Common myeloid progenitor, CD34-positive (primary cell): ENCODE measurements around the gene OFD1.
A peak's percentile ranks its signal among the peaks of the same experiment; 100 is the strongest.
"Not testable (repeated sequence)": the region's sequence is repeated elsewhere in the genome, so short reads cannot be mapped to it uniquely, and the experiment has no call there.

ENCODE experiments used
- CTCF ChIA-PET: fragments of 350-600 bp; sonication (Branson Sonifier 250); formaldehyde crosslinking; loops from one replicate; lab custom pipeline; 2021; ENCODE audit warnings: antibody characterized with exemption; lab: Charles Lee
- POLR2A ChIA-PET: fragments of 350-600 bp; sonication (Branson Sonifier 250); formaldehyde crosslinking; loops from one replicate; lab custom pipeline; 2021; ENCODE audit warnings: antibody characterized with exemption; lab: Charles Lee
- DNase-seq, 3 donors: peaks; one replicate each; pipeline versions ENCODE4 v3.0.0 to v3.0.0-alpha.2; 2013
- H3K27ac ChIP-seq, 2 experiments: 1 replicate in 1 of 2; 2 replicates in 1 of 2; pipeline ENCODE4 v1.7.0; 2013; ENCODE audit warnings: inconsistent platforms in 2 of 2, low read length in 2 of 2, mild to moderate bottlenecking in 2 of 2, low read depth in 1 of 2, moderate library complexity in 1 of 2; ENCODE audit not compliant: severe bottlenecking in 2 of 2, insufficient read depth in 1 of 2, poor library complexity in 1 of 2
- H3K27me3 ChIP-seq, 5 experiments: replicated peaks in 2 of 5; 1 replicate in 3 of 5; 2 replicates in 2 of 5; pipeline versions ENCODE4 v1.6.1 to v1.7.0; 2013; ENCODE audit warnings: low read length in 4 of 5, mild to moderate bottlenecking in 2 of 5, moderate library complexity in 2 of 5, inconsistent platforms in 1 of 5; ENCODE audit not compliant: insufficient read depth in 5 of 5, control insufficient read depth in 4 of 5
- H3K36me3 ChIP-seq, 4 experiments: 1 replicate in 2 of 4; 2 replicates in 2 of 4; pipeline versions ENCODE4 v1.6.1 to v1.7.0; 2013; ENCODE audit warnings: low read length in 3 of 4, control low read depth in 1 of 4, mild to moderate bottlenecking in 1 of 4; ENCODE audit not compliant: control insufficient read depth in 4 of 4, insufficient read depth in 4 of 4
- H3K4me1 ChIP-seq, 4 experiments: 1 replicate in 3 of 4; 2 replicates in 1 of 4; pipeline versions ENCODE4 v1.6.1 to v1.7.1; 2013; ENCODE audit warnings: low read length in 3 of 4, mild to moderate bottlenecking in 3 of 4, control low read depth in 1 of 4, inconsistent platforms in 1 of 4, moderate library complexity in 1 of 4; ENCODE audit not compliant: control insufficient read depth in 4 of 4, insufficient read depth in 4 of 4; ENCODE audit errors: control extremely low read depth in 1 of 4
- H3K4me3 ChIP-seq, 7 experiments: 1 replicate in 4 of 7; 2 replicates in 3 of 7; pipeline versions ENCODE4 v1.5.1 to v1.7.0; 2013; ENCODE audit warnings: mild to moderate bottlenecking in 7 of 7, low read length in 6 of 7, moderate library complexity in 6 of 7, inconsistent platforms in 2 of 7, low read depth in 2 of 7, control low read depth in 1 of 7; ENCODE audit not compliant: insufficient read depth in 4 of 7, control insufficient read depth in 1 of 7; ENCODE audit errors: extremely low read depth in 1 of 7
- H3K9me3 ChIP-seq, 5 experiments: 1 replicate in 4 of 5; 2 replicates in 1 of 5; pipeline versions ENCODE4 v1.6.1 to v1.7.1; 2013; ENCODE audit warnings: low read length in 4 of 5, mild to moderate bottlenecking in 2 of 5, inconsistent platforms in 1 of 5, low read depth in 1 of 5, moderate library complexity in 1 of 5; ENCODE audit not compliant: control insufficient read depth in 4 of 5, insufficient read depth in 2 of 5; ENCODE audit errors: control extremely low read depth in 1 of 5
- WGBS: methylation state at CpG from one replicate; pipeline ENCODE4 v1.1.5; 2013; ENCODE audit not compliant: insufficient coverage; 5-methylcytosine and 5-hydroxymethylcytosine counted together

OFD1 gene

DNA sequence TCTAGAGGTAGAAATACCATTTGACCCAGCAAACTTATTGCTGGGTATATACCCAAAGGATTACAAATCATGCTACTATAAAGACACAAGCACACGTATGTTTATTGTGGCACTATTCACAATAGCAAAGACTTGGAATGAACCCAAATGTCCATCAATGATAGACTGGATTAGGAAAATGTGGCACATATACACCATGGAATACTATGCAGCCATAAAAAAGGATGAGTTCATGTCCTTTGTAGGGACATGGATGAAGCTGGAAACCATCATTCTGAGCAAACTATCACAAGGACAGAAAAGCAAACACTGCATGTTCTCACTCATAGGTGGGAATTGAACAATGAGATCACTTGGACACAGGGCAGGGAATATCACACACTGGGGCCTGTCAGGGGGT lies 4.0 kb upstream of the OFD1 start:
- no CpG with 5 or more reads among the region's 1 CpG for WGBS
- POLR2A ChIA-PET = not testable (repeated sequence)

DNA sequence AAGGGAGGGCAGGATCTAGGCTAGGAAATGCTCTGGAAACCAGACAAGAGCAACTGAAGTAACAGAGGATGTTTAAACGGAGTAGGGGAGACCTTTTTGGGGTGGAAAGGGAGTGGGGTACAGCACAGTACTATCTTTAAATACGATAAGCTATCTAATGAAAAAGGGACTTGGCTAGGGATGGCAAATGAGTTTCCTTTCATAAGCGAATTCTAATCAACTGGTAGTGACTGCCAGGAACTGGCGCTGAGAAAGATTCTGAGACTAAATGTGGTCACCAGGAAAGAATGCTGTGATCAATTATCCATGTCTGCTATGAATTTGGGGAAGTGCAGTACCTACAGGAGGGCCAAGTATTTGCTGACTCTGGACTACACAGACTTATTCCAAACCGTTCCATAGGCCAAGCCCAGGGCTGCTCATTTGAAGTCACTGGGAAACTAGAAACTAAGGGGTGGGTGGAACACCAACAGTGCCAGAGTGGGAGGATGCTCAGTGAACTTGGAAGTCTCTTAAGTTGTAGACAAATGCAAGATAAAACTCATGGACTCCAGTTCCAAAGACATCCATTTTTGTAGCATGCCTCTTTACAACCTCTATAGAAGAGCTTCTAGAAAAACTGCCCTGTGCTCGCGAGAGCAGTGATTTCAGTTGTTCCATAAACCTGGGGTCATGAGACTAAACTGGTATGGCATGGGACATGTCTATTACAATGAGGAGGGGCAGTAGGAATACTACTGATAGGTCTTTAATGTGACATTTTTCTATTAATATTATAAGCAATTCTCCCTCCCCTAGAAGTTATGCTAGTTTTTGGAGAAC lies 2.1 kb upstream of the OFD1 start:
- Histone ChIP-seq H3K27me3 (peaks cover 0 to 13% (median 0%) of the 10 kb centered on the region in 5 experiments), H3K36me3 (peaks cover 0 to 2% (median 0%) of the 10 kb centered on the region in 4 experiments), H3K4me3 (peak overlapping the region in 1 of 7 experiments; percentile 88), H3K9me3 (peaks cover 0 to 9% (median 0%) of the 10 kb centered on the region in 5 experiments), H3K27ac (peak overlapping the region in 1 of 2 experiments; percentile 8), H3K4me1 (peaks cover 5 to 31% (median 13%) of the 10 kb centered on the region in 4 experiments)
- CTCF ChIA-PET = no interaction called here
- POLR2A ChIA-PET = interaction anchor here (1.4 kb wide), 1 partner anchor 10 kb away, joined by 3 read pairs; no protein-coding TSS in a partner anchor
- DNase-seq = no peak
- WGBS = 92% methylated on average over 5 of the region's 7 CpGs

More for the DNA sequence above, 4.0 kb upstream of the OFD1 start:
- H3K36me3 ChIP-seq, H3K27ac ChIP-seq, H3K4me3 ChIP-seq, DNase-seq, H3K9me3 ChIP-seq, CTCF ChIA-PET: not testable (repeated sequence)
- H3K27me3 ChIP-seq = peaks cover 0 to 13% (median 0%) of the 10 kb centered on the region in 5 experiments
- peaks cover 5 to 25% (median 7%) of the 10 kb centered on the region in 4 experiments for H3K4me1 ChIP-seq

DNA sequence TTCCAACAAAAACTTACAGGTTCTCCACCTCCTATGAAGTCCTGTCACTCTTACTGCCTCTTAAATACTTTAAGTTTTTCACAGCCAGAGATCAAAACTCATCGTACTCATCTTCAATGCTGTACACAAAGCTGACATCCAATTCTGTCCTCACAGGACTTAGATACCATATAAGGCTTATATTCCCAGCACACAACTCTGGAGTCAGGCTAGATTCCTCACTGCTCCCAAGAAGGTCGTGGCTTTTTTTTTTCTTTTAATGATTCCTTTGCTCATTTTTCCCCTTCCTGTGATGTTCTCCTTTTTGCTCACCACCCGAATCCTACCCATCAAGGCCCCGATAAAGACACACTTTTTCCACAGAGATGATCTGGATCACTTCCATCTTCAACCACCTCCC lies 1.0 kb upstream of the OFD1 start:
- POLR2A ChIA-PET = interaction anchor here (1.4 kb wide), 1 partner anchor 11 kb away, joined by 3 read pairs; no protein-coding TSS in a partner anchor
- Histone ChIP-seq H3K27me3 (peaks cover 0 to 13% (median 0%) of the 10 kb centered on the region in 5 experiments), H3K27ac (peak overlapping the region; percentile 81 to 94), H3K4me1 (peaks cover 5 to 31% (median 13%) of the 10 kb centered on the region in 4 experiments), H3K36me3 (peaks cover 0 to 2% (median 0%) of the 10 kb centered on the region in 4 experiments), H3K9me3 (peaks cover 0 to 9% (median 0%) of the 10 kb centered on the region in 5 experiments), H3K4me3 (peak overlapping the region in 6 of 7 experiments; percentile 73 to 88 (median 80))
- 53% methylated on average over 4 of the region's 4 CpGs for WGBS
- no peak for DNase-seq
- CTCF ChIA-PET = interaction anchor here (1.3 kb wide), 1 partner anchor 15 kb away, joined by 3 read pairs; no protein-coding TSS in a partner anchor

DNA sequence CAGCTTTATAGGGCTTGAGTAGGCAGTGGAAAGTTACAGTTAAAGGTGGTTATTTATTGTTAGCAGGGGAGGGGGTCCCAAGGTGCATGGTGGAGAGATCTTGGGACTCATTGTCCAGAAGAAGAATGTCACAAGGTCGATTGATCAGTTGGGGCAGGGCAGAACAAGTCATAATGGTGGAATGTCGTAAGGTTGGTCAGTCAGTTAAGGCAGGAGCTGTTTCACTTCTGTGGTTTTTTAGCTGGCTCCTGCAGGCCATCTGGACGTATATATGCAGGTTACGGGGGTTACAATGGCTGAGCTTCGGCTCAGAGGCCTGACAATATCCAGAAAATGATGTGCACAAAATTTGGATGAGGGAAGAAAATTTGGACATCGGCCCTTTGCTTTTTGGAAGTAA lies 7.1 kb downstream of the OFD1 start:
- CTCF ChIA-PET = interaction anchor here (0.6 to 0.8 kb wide), 3 partner anchors 9 to 85 kb away, joined by 3 to 4 read pairs (median 4); no protein-coding TSS in a partner anchor
- no peak overlapping the region for H3K4me3 ChIP-seq
- DNase-seq = no peak
- peaks cover 3 to 6% (median 4%) of the 10 kb centered on the region in 4 experiments for H3K4me1 ChIP-seq
- no peaks in the 10 kb centered on the region for H3K9me3 ChIP-seq
- 87% methylated on average over 4 of the region's 6 CpGs for WGBS
- POLR2A ChIA-PET = no interaction called here
- H3K27ac ChIP-seq = peak overlapping the region in 1 of 2 experiments; percentile 78
- H3K36me3 ChIP-seq = peaks cover 0 to 14% (median 8%) of the 10 kb centered on the region in 4 experiments
- peaks cover 0 to 3% (median 0%) of the 10 kb centered on the region in 5 experiments for H3K27me3 ChIP-seq

DNA sequence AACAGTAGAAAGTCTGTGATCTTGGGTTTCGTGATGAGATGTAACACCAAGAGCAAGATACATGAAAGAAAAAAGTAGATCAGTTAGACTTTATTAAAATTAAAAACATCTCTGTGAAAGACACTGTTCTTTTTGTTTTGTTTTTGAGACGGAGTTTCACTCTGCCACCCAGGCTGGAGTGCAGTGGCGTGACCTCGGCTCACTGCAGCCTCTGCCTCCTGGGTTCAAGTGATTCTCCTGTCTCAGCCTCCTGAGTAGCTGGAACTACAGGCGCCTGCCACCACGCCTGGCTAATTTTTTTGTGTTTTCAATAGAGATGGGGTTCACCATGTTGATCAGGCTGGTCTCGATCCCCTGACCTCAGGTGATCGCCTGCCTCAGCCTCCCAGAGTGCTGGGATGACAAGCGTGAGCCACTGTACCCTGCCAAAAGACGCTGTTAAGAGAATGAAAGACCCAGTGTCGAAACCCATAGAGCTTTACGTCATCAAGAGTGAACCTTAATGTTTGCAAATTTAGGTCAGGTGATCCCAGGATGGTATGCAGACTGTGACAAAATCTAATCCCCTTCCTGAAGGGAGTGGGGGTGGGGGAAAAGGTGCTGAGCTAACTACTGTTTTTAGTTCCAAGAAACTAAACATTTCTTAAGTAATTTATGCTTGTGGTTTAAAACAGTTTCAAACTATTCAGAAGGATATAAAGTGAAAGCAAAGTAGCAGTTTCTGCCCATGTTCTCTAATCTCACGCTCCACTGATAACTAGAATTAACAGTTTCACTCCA lies 8.0 kb downstream of the OFD1 start:
- WGBS = 80% methylated on average over 8 of the region's 13 CpGs
- peak; percentile 50 to 79 (median 75) for DNase-seq
- Histone ChIP-seq H3K27ac (peak overlapping the region; percentile 50 to 78), H3K36me3 (peaks cover 0 to 17% (median 12%) of the 10 kb centered on the region in 4 experiments), H3K4me1 (peaks cover 3 to 5% (median 4%) of the 10 kb centered on the region in 4 experiments), H3K4me3 (peak overlapping the region in 5 of 7 experiments; percentile 15 to 68 (median 36)), H3K27me3 (peaks cover 0 to 3% (median 0%) of the 10 kb centered on the region in 5 experiments), H3K9me3 (no peaks in the 10 kb centered on the region)
- ChIA-PET POLR2A (interaction anchor here (0.6 kb wide), 1 partner anchor 8 kb away, joined by 3 read pairs; the partner anchor contains the start of genes OFD1 and TRAPPC2), CTCF (interaction anchor here (0.9 kb wide), 1 partner anchor 20 kb away, joined by 3 read pairs; no protein-coding TSS in a partner anchor)

DNA sequence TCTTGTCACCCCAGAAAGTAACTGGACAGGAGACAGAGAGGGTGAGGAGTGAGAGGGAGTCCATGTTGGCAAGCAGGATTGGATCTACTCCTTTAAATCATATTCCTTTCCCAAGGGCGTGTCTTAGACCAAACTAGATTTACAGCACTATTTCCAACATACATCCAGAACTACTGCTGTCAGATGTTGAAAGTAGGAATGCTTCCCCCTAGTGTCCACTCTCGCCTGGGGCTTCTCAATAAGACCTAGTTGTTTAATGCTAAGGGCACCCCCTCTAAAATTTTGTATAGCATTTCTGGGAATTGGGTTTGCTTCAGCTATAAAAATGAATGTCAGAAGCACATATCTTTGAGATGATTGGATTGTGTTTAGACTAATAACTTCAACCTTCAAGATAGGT lies 13.3 kb downstream of the OFD1 start:
- DNase-seq = peak; percentile 60 to 77 (median 74)
- ChIA-PET POLR2A (no interaction called here), CTCF (interaction anchor here (0.8 to 2.4 kb wide), 8 partner anchors 9 to 240 kb away, joined by 3 to 6 read pairs (median 6); no protein-coding TSS in a partner anchor)
- H3K9me3 ChIP-seq = no peaks in the 10 kb centered on the region
- no peak overlapping the region for H3K27ac ChIP-seq
- peaks cover 0 to 8% (median 2%) of the 10 kb centered on the region in 4 experiments for H3K4me1 ChIP-seq
- no peak overlapping the region for H3K4me3 ChIP-seq
- H3K27me3 ChIP-seq = peaks cover 0 to 3% (median 0%) of the 10 kb centered on the region in 5 experiments
- 47% methylated on average over 2 of the region's 2 CpGs for WGBS
- peaks cover 0 to 35% (median 15%) of the 10 kb centered on the region in 4 experiments for H3K36me3 ChIP-seq
